HepG2 (cell line): ENCODE measurements around the gene RAD23A. TPM values are rescaled to one million over a fixed set of nuclear protein-coding genes. Genes with fewer than 3 reads are reported as not detected.

Source experiments
- FOXJ3 ChIP-seq: sonication (generic); formaldehyde crosslinking; IDR thresholded peaks from 2 replicates; pipeline ENCODE4 v1.4.0; 2020; ENCODE audit warnings: missing genetic modification reagents, mild to moderate bottlenecking, borderline replicate concordance
- HOXD1 ChIP-seq: sonication (generic); formaldehyde crosslinking; IDR thresholded peaks from 2 replicates; pipeline ENCODE4 v1.5.0; 2020; ENCODE audit warnings: missing genetic modification reagents
- MTF1 ChIP-seq: sonication (generic); formaldehyde crosslinking; IDR thresholded peaks from 2 replicates; pipeline ENCODE4 v1.5.0; 2020; ENCODE audit warnings: missing genetic modification reagents
- MTF2 ChIP-seq: sonication (generic); formaldehyde crosslinking; IDR thresholded peaks from 2 replicates; pipeline ENCODE4 v1.5.0; 2020; ENCODE audit warnings: missing genetic modification reagents, borderline replicate concordance
- RFXANK ChIP-seq: IDR thresholded peaks from 2 replicates; pipeline ENCODE4 v1.6.1; 2016
- SMARCE1 ChIP-seq: fragments of 450-650 bp; IDR thresholded peaks from 2 replicates; pipeline ENCODE4 v1.6.1; 2017; ENCODE audit warnings: borderline replicate concordance
- THRA ChIP-seq: sonication (generic); formaldehyde crosslinking; IDR thresholded peaks from 2 replicates; pipeline ENCODE4 v1.4.0; 2020; ENCODE audit warnings: missing genetic modification reagents, borderline replicate concordance
- XBP1 ChIP-seq: sonication (generic); formaldehyde crosslinking; IDR thresholded peaks from 2 replicates; pipeline ENCODE4 v1.5.0; 2020; ENCODE audit warnings: missing genetic modification reagents
- ZBTB4 ChIP-seq: sonication (generic); formaldehyde crosslinking; IDR thresholded peaks from 2 replicates; pipeline ENCODE4 v1.4.0; 2020; ENCODE audit warnings: missing genetic modification reagents, mild to moderate bottlenecking, borderline replicate concordance
- ZNF101 ChIP-seq: sonication (generic); formaldehyde crosslinking; IDR thresholded peaks from 2 replicates; pipeline ENCODE4 v1.4.0; 2020; ENCODE audit warnings: mild to moderate bottlenecking, low read depth, missing genetic modification reagents, borderline replicate concordance
- ZNF430 ChIP-seq: sonication (generic); formaldehyde crosslinking; IDR thresholded peaks from 2 replicates; pipeline ENCODE4 v1.9.0; 2021; ENCODE audit warnings: mild to moderate bottlenecking, missing genetic modification reagents
- ZNF713 ChIP-seq: sonication (generic); formaldehyde crosslinking; IDR thresholded peaks from 2 replicates; pipeline ENCODE4 v1.4.0; 2020; ENCODE audit warnings: mild to moderate bottlenecking, missing genetic modification reagents
- ZNF883 ChIP-seq: sonication (generic); formaldehyde crosslinking; IDR thresholded peaks from 2 replicates; pipeline ENCODE4 v1.5.1; 2020; ENCODE audit warnings: mild to moderate bottlenecking, missing genetic modification reagents; ENCODE audit errors: not compliant biosample characterization
- polyA plus RNA-seq, 8 experiments: library from polyadenylated mRNA; depleted of rRNA in 3 of 8; stranded (reverse) in 7 of 8; unstranded in 1 of 8; fragments of >200 nt; fragmentation: Illumina TruSeq in 4 of 8; extraction: Trizol in 4 of 8; gene quantifications; 2 replicates each; pipeline versions ENCODE4 v1.2.1 to v1.2.3, GENCODE V29; 2011 to 2016; ENCODE audit warnings: low read depth in 4 of 8, missing spikeins in 1 of 8, mixed read lengths in 1 of 8; ENCODE audit not compliant: insufficient read depth in 1 of 8
- total RNA-seq, 5 experiments: library from RNA; depleted of rRNA; stranded (reverse); fragments of >200 nt; fragmentation: Illumina TruSeq; extraction: Trizol; gene quantifications; 2 replicates each; pipeline ENCODE4 v1.2.3, GENCODE V29; 2016; ENCODE audit warnings: low read depth in 1 of 5
- TF ChIP-seq, protein P1 (sequence below): sonication (generic); formaldehyde crosslinking; conservative IDR thresholded peaks from 2 replicates; pipeline ENCODE4 v1.4.0; 2020; ENCODE audit warnings: missing genetic modification reagents
- TF ChIP-seq, protein P2 (sequence below): sonication (generic); formaldehyde crosslinking; conservative IDR thresholded peaks from 2 replicates; pipeline ENCODE4 v1.4.0; 2020; ENCODE audit warnings: missing genetic modification reagents
- TF ChIP-seq, protein P3 (sequence below): sonication (generic); formaldehyde crosslinking; conservative IDR thresholded peaks from 2 replicates; pipeline ENCODE4 v1.8.1; 2023; ENCODE audit warnings: missing genetic modification reagents

The RAD23A gene
- total and polyA plus RNA-seq, 2 of the 13 experiments (the other 11 are each of a cell fraction or from before 2014, with no cell fraction given): 42.5 to 54.2 TPM

- no peak for TF ChIP-seq MTF2
- no peak for TF ChIP-seq MTF1 (CRISPR knock-in tag)
- TF ChIP-seq FOXJ3: no peak
- TF ChIP-seq ZNF101 (CRISPR knock-in tag): no peak
- TF ChIP-seq RFXANK: no peak
- no peak for TF ChIP-seq HOXD1 (CRISPR knock-in tag)
- TF ChIP-seq SMARCE1: no peak
- TF ChIP-seq ZNF430: no peak
- TF ChIP-seq, protein P1, sequence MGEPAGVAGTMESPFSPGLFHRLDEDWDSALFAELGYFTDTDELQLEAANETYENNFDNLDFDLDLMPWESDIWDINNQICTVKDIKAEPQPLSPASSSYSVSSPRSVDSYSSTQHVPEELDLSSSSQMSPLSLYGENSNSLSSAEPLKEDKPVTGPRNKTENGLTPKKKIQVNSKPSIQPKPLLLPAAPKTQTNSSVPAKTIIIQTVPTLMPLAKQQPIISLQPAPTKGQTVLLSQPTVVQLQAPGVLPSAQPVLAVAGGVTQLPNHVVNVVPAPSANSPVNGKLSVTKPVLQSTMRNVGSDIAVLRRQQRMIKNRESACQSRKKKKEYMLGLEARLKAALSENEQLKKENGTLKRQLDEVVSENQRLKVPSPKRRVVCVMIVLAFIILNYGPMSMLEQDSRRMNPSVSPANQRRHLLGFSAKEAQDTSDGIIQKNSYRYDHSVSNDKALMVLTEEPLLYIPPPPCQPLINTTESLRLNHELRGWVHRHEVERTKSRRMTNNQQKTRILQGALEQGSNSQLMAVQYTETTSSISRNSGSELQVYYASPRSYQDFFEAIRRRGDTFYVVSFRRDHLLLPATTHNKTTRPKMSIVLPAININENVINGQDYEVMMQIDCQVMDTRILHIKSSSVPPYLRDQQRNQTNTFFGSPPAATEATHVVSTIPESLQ (CRISPR knock-in tag): no peak
- no peak for TF ChIP-seq XBP1
- TF ChIP-seq, protein P2, sequence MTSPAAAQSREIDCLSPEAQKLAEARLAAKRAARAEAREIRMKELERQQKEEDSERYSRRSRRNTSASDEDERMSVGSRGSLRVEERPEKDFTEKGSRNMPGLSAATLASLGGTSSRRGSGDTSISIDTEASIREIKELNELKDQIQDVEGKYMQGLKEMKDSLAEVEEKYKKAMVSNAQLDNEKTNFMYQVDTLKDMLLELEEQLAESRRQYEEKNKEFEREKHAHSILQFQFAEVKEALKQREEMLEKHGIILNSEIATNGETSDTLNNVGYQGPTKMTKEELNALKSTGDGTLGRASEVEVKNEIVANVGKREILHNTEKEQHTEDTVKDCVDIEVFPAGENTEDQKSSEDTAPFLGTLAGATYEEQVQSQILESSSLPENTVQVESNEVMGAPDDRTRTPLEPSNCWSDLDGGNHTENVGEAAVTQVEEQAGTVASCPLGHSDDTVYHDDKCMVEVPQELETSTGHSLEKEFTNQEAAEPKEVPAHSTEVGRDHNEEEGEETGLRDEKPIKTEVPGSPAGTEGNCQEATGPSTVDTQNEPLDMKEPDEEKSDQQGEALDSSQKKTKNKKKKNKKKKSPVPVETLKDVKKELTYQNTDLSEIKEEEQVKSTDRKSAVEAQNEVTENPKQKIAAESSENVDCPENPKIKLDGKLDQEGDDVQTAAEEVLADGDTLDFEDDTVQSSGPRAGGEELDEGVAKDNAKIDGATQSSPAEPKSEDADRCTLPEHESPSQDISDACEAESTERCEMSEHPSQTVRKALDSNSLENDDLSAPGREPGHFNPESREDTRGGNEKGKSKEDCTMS: no peak
- TF ChIP-seq ZNF713 (CRISPR knock-in tag): peak; percentile 69; the same call in 1 of the 2 replicates
- no peak for TF ChIP-seq ZBTB4 (CRISPR knock-in tag)
- TF ChIP-seq ZNF883: no peak
- TF ChIP-seq, protein P3, sequence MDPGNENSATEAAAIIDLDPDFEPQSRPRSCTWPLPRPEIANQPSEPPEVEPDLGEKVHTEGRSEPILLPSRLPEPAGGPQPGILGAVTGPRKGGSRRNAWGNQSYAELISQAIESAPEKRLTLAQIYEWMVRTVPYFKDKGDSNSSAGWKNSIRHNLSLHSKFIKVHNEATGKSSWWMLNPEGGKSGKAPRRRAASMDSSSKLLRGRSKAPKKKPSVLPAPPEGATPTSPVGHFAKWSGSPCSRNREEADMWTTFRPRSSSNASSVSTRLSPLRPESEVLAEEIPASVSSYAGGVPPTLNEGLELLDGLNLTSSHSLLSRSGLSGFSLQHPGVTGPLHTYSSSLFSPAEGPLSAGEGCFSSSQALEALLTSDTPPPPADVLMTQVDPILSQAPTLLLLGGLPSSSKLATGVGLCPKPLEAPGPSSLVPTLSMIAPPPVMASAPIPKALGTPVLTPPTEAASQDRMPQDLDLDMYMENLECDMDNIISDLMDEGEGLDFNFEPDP: no peak
- peak; percentile 38; the same call in 1 of the 2 replicates for TF ChIP-seq THRA (CRISPR knock-in tag)
Observed at GRCh38 chr19:12985049-12985776, 39.6 kb downstream of the RAD23A start (continued).
